ENCODE results near the gene RNF213. TPM values are rescaled to one million over a fixed set of nuclear protein-coding genes. Genes with fewer than 3 reads are reported as not detected.

Gene RNF213
- total and polyA plus RNA-seq, 2 of the 8 experiments (the other 6 are each of a cell fraction or from before 2014, with no cell fraction given) = 33.8 to 62.8 TPM

- POLR2A ChIA-PET (ENCODE audit: partially characterized antibody) = no interaction called here
- DNase-seq (ENCODE audit: low read depth in 1 of 2, low spot score in 2 of 2) = no peak
- no peaks in the 10 kb centered on the region for H3K79me2 ChIP-seq (ENCODE audit: control insufficient read depth in 1 of 2, insufficient read depth in 2 of 2, low read length in 2 of 2)
- no peak overlapping the region for H2AK5ac ChIP-seq (ENCODE audit: low read depth, low read length)
- no peak overlapping the region for H3K18ac ChIP-seq (ENCODE audit: extremely low read depth, low read length)
- H3K9me3 ChIP-seq (ENCODE audit: insufficient read depth in 2 of 2, low read depth in 1 of 2, low read length in 1 of 2) = no peaks in the 10 kb centered on the region
- no peak overlapping the region for H2BK12ac ChIP-seq (ENCODE audit: low read depth, low read length)
- no peak for FAIRE-seq
- no peak overlapping the region for H4K5ac ChIP-seq (ENCODE audit: insufficient read length, low read depth, low read length)
- H2BK20ac ChIP-seq (ENCODE audit: low read length) = no peak overlapping the region
- H3K4me2 ChIP-seq (ENCODE audit: insufficient read depth in 1 of 2, low read depth in 2 of 2, low read length in 2 of 2) = no peak overlapping the region
- no peak overlapping the region for H3K14ac ChIP-seq (ENCODE audit: insufficient read length)
- peaks cover 38 to 73% (median 60%) of the 10 kb centered on the region in 4 experiments for H3K36me3 ChIP-seq (ENCODE audit: control insufficient read depth in 2 of 4, insufficient read depth in 4 of 4, low read length in 3 of 4)
- TF ChIP-seq SP1 (IDR thresholded peaks at IDR 0.05; ENCODE audit: low read depth, low read length) (no peak), NRF1 (IDR thresholded peaks at IDR 0.05; ENCODE audit: low read depth, low read length) (no peak), TBP (IDR thresholded peaks at IDR 0.05; ENCODE audit: low read depth, low read length) (no peak), GTF2F1 (IDR thresholded peaks at IDR 0.05; ENCODE audit: borderline replicate concordance, low read depth, low read length) (no peak), ATF2 (IDR thresholded peaks at IDR 0.05; ENCODE audit: low read length) (no peak), EGR1 (IDR thresholded peaks at IDR 0.05; ENCODE audit: borderline replicate concordance, low read depth, low read length) (no peak), SP4 (IDR thresholded peaks at IDR 0.05; ENCODE audit: low read length) (no peak), CHD1 (IDR thresholded peaks at IDR 0.05; ENCODE audit: low read depth, low read length) (no peak), TEAD4 (IDR thresholded peaks at IDR 0.05; ENCODE audit: low read depth, low read length) (no peak), HDAC6 (IDR thresholded peaks at IDR 0.05; ENCODE audit: low read depth, low read length) (no peak), POU5F1 (IDR thresholded peaks at IDR 0.05; ENCODE audit: low read depth, low read length) (no peak)
- no peak overlapping the region for H3K56ac ChIP-seq (replicated peaks; ENCODE audit: insufficient read length, low read depth, low read length)
- no peak overlapping the region for H2AFZ ChIP-seq (ENCODE audit: low read length)
- H3K23me2 ChIP-seq (ENCODE audit: low read depth, low read length) = no peaks in the 10 kb centered on the region
- H2BK15ac ChIP-seq (ENCODE audit: low read length) = no peak overlapping the region
- no peak overlapping the region for H3K9ac ChIP-seq (replicated peaks in 1 of 4; ENCODE audit: extremely low read depth in 1 of 4, low read depth in 3 of 4, low read length in 3 of 4)
- peaks cover 7 to 13% of the 10 kb centered on the region in 2 experiments for H4K20me1 ChIP-seq (replicated peaks in 1 of 2; ENCODE audit: control insufficient read depth in 1 of 2, insufficient read depth in 2 of 2, low read length in 2 of 2)
- H3K23ac ChIP-seq (ENCODE audit: insufficient read length) = no peak overlapping the region
- H3K4me1 ChIP-seq (replicated peaks in 1 of 4; ENCODE audit: control insufficient read depth in 3 of 4, insufficient read depth in 4 of 4, low read length in 3 of 4) = no peaks in the 10 kb centered on the region
- peaks cover 2% of the 10 kb centered on the region; the same call in 1 of the 2 replicates for H3K79me1 ChIP-seq (ENCODE audit: low read depth, low read length)
- H3K4ac ChIP-seq (replicated peaks; ENCODE audit: insufficient read length, low read depth, low read length) = no peak overlapping the region
- no peak overlapping the region for H3K27ac ChIP-seq (ENCODE audit: low read depth, low read length)
- H4K91ac ChIP-seq (replicated peaks; ENCODE audit: insufficient read length, low read length) = no peak overlapping the region
- 97% methylated on average over 27 of the region's 27 CpGs; no CpG with 5 or more reads in 1 of the 2 experiments for WGBS, 2 experiments (ENCODE audit: extremely low coverage in 1 of 2, insufficient coverage in 1 of 2, insufficient read length in 1 of 2, insufficient replicate concordance in 2 of 2, low coverage in 1 of 2, low lambda C conversion rate in 2 of 2, missing lambda C conversion rate in 1 of 2)
- CTCF ChIA-PET (ENCODE audit: partially characterized antibody) = interaction anchor here (0.7 to 3.1 kb wide), 7 partner anchors 11 to 151 kb away, joined by 3 to 19 read pairs (median 4); no protein-coding TSS in a partner anchor
- H3K27me3 ChIP-seq (replicated peaks in 1 of 4; ENCODE audit: control insufficient read depth in 3 of 4, extremely low read depth in 1 of 4, insufficient read depth in 3 of 4, low read length in 3 of 4) = no peaks in the 10 kb centered on the region
- no peak overlapping the region for H2BK120ac ChIP-seq (replicated peaks; ENCODE audit: low read depth, low read length)
- H3K4me3 ChIP-seq (ENCODE audit: extremely low read depth in 1 of 4, insufficient read depth in 2 of 4, low read depth in 3 of 4, low read length in 4 of 4) = no peak overlapping the region
- no peak overlapping the region for H2BK5ac ChIP-seq (ENCODE audit: low read depth, low read length)
- no peak overlapping the region for H4K8ac ChIP-seq (ENCODE audit: extremely low read depth, insufficient read depth, low read length)
Observed at GRCh38 chr17:80345841-80346497, 85.3 kb downstream of the RNF213 start.

All from H1 (cell line).